Endothelial cell of umbilical vein (primary cell): ENCODE data around the gene IL34. TPM values are rescaled to one million over a fixed set of nuclear protein-coding genes. Genes with fewer than 3 reads are reported as not detected.

Experiments
- BruUV-seq: library from RNA; stranded (reverse); fragments of 400-500 nt; replicated peaks from 2 replicates; lab custom pipeline; 2021; lab: Mats Ljungman, UMichigan
- CTCF ChIA-PET: fragments of 300-600, 350-600 bp; sonication (Branson Sonifier 250); formaldehyde crosslinking; loops from one replicate; lab custom pipeline; 2021; ENCODE audit warnings: antibody characterized with exemption, inconsistent platforms; lab: Charles Lee
- POLR2A ChIA-PET: fragments of 300-600, 350-600 bp; sonication (Branson Sonifier 250); formaldehyde crosslinking; loops from one replicate; lab custom pipeline; 2021; ENCODE audit warnings: antibody characterized with exemption, inconsistent platforms; lab: Charles Lee
- DNase-seq: peaks from one replicate; pipeline ENCODE4 v3.0.0-alpha.2; 2011; ENCODE audit warnings: low read depth, low spot score
- FAIRE-seq: peaks from 2 replicates; lab custom pipeline; 2011; peaks lifted over from hg19 to GRCh38; lab: Jason Lieb, UNC
- H2AFZ ChIP-seq: 2 replicates; pipeline ENCODE4 v1.6.0; 2012; ENCODE audit warnings: low read depth, low read length, control low read depth, inconsistent platforms
- H3K27ac ChIP-seq: 2 replicates; pipeline ENCODE4 v1.5.1; 2011; ENCODE audit warnings: low read depth, mild to moderate bottlenecking, control low read depth, low read length, moderate library complexity; ENCODE audit not compliant: insufficient read depth
- H3K27me3 ChIP-seq, 2 experiments: 2 replicates each; pipeline versions ENCODE4 v1.6.0 to v1.6.1; 2011; ENCODE audit warnings: low read length in 2 of 2, mixed read lengths in 1 of 2; ENCODE audit not compliant: control insufficient read depth in 2 of 2, insufficient read depth in 2 of 2
- H3K36me3 ChIP-seq, 2 experiments: 2 replicates in 1 of 2; 3 replicates in 1 of 2; pipeline ENCODE4 v1.5.1; 2011; ENCODE audit warnings: low read length in 2 of 2, mild to moderate bottlenecking in 1 of 2, moderate library complexity in 1 of 2; ENCODE audit not compliant: control insufficient read depth in 2 of 2, insufficient read depth in 2 of 2; ENCODE audit errors: extremely low read depth in 1 of 2
- H3K4me1 ChIP-seq: 3 replicates; pipeline ENCODE4 v1.5.1; 2011; ENCODE audit warnings: mild to moderate bottlenecking, low read length; ENCODE audit not compliant: control insufficient read depth, insufficient read depth; ENCODE audit errors: extremely low read depth
- H3K4me2 ChIP-seq: 2 replicates; pipeline ENCODE4 v1.6.1; 2011; ENCODE audit warnings: low read length, control low read depth, mixed read lengths; ENCODE audit not compliant: insufficient read depth
- H3K4me3 ChIP-seq, 3 experiments: fragments of 200-600 bp in 1 of 3; sonication (generic), shearing (Covaris generic) in 1 of 3; replicated peaks in 1 of 3; 2 replicates each; pipeline ENCODE4 v1.5.1; 2011 to 2016; ENCODE audit warnings: control low read depth in 3 of 3, low read length in 3 of 3, mild to moderate bottlenecking in 2 of 3, inconsistent platforms in 1 of 3, low read depth in 1 of 3, moderate library complexity in 1 of 3; ENCODE audit not compliant: insufficient read depth in 1 of 3
- H3K79me2 ChIP-seq: 2 replicates; pipeline ENCODE4 v1.6.0; 2012; ENCODE audit warnings: low read length, inconsistent platforms; ENCODE audit not compliant: control insufficient read depth, insufficient read depth
- H3K9ac ChIP-seq: replicated peaks from 2 replicates; pipeline ENCODE3; 2011; ENCODE audit warnings: low read length, control low read depth; ENCODE audit not compliant: insufficient read depth; ENCODE audit errors: extremely low read depth
- H3K9me1 ChIP-seq: replicated peaks from 3 replicates; pipeline ENCODE4 v1.6.0; 2011; ENCODE audit warnings: mild to moderate bottlenecking, low read length; ENCODE audit not compliant: control insufficient read depth, insufficient read depth; ENCODE audit errors: extremely low read depth
- H3K9me3 ChIP-seq: replicated peaks from 2 replicates; pipeline ENCODE4 v1.5.1; 2012; ENCODE audit warnings: low read length, inconsistent platforms; ENCODE audit not compliant: control insufficient read depth, insufficient read depth
- H4K20me1 ChIP-seq: replicated peaks from 2 replicates; pipeline ENCODE3; 2011; ENCODE audit warnings: mild to moderate bottlenecking, low read length; ENCODE audit not compliant: control insufficient read depth, insufficient read depth; ENCODE audit errors: extremely low read depth
- CTCF ChIP-seq, 2 donors: IDR thresholded peaks; 1 replicate in 1 of 2; 2 replicates in 1 of 2; pipeline ENCODE4 v1.5.1; 2011; ENCODE audit warnings: low read length in 2 of 2, mild to moderate bottlenecking in 2 of 2, moderate library complexity in 2 of 2, control low read depth in 1 of 2, inconsistent platforms in 1 of 2, low read depth in 1 of 2; ENCODE audit not compliant: insufficient read depth in 1 of 2; ENCODE audit errors: extremely low read depth in 1 of 2
- EZH2 ChIP-seq: IDR thresholded peaks from 2 replicates; pipeline ENCODE4 v1.6.1; 2012; ENCODE audit warnings: borderline replicate concordance, low read depth, mild to moderate bottlenecking, moderate library complexity, low read length, inconsistent platforms; ENCODE audit not compliant: severe bottlenecking
- FOS ChIP-seq: IDR thresholded peaks from 2 replicates; pipeline ENCODE4 v1.6.1; 2011; ENCODE audit warnings: mild to moderate bottlenecking, low read length, moderate library complexity, borderline replicate concordance; ENCODE audit not compliant: insufficient read depth
- GATA2 ChIP-seq: IDR thresholded peaks from 2 replicates; pipeline ENCODE4 v1.7.0; 2011; ENCODE audit warnings: low read depth, mild to moderate bottlenecking, moderate library complexity, mixed read lengths, low read length; ENCODE audit not compliant: insufficient read length, insufficient read depth
- JUN ChIP-seq: IDR thresholded peaks from 2 replicates; pipeline ENCODE4 v1.6.1; 2011; ENCODE audit warnings: borderline replicate concordance, low read depth; ENCODE audit not compliant: insufficient read length, insufficient read depth
- MAX ChIP-seq: IDR thresholded peaks from 2 replicates; pipeline ENCODE4 v1.6.1; 2011; ENCODE audit not compliant: insufficient read depth, insufficient read length
- MYC ChIP-seq: IDR thresholded peaks from one replicate; pipeline ENCODE4 v1.6.1; 2011; ENCODE audit warnings: mild to moderate bottlenecking, low read depth, low read length
- POLR2A ChIP-seq: IDR thresholded peaks from 2 replicates; pipeline ENCODE4 v1.6.1; 2012; ENCODE audit warnings: low read depth, mild to moderate bottlenecking, control low read depth, low read length
- POLR2AphosphoS5 ChIP-seq: IDR thresholded peaks from 2 replicates; pipeline ENCODE4 v1.6.1; 2012; ENCODE audit warnings: low read depth, mild to moderate bottlenecking, control low read depth, low read length, moderate library complexity; ENCODE audit not compliant: insufficient read depth
- dilution Hi-C: fragments of 300-500 bp; cut with MboI; formaldehyde crosslinking; loops from one replicate; pipeline ENCODE4 v1.15.0; 2019; ENCODE audit warnings: low sequenced_read_pairs; ENCODE audit not compliant: extremely low pct_ligation_motif_present
- intact Hi-C: fragments of 100-400 bp; cut with micrococcal nuclease; formaldehyde crosslinking; loops from one replicate; pipeline ENCODE4 v1.10.0; 2022
- polyA plus RNA-seq, 4 experiments: library from polyadenylated mRNA; depleted of rRNA in 3 of 4; stranded (reverse) in 3 of 4; unstranded in 1 of 4; fragments of >200 nt; gene quantifications; 2 replicates each; pipeline versions ENCODE4 v1.2.1 to v1.2.3, GENCODE V29; 2011 to 2012; ENCODE audit warnings: missing spikeins in 1 of 4
- total RNA-seq: library from RNA; stranded (reverse); gene quantifications from 2 replicates; pipeline ENCODE4 v1.2.3, GENCODE V29; 2021

Gene IL34
- total and polyA plus RNA-seq, 2 donors (not counting 3 experiments of a cell fraction or from before 2014, with no cell fraction given), result 0.88 to 0.97 TPM

GRCh38 chr16:70681382-70682238 lies 35.3 kb downstream of the IL34 start:
- Histone ChIP-seq H3K27me3 (no peaks in the 10 kb centered on the region), H3K9ac (no peak overlapping the region), H2AFZ (no peak overlapping the region), H3K79me2 (peaks cover 33% of the 10 kb centered on the region), H4K20me1 (no peaks in the 10 kb centered on the region), H3K36me3 (peaks cover 7 to 27% of the 10 kb centered on the region in 2 experiments), H3K4me2 (no peak overlapping the region), H3K27ac (no peak overlapping the region), H3K4me1 (peaks cover 9% of the 10 kb centered on the region), H3K9me3 (no peaks in the 10 kb centered on the region), H3K4me3 (no peak overlapping the region), H3K9me1 (no peaks in the 10 kb centered on the region)
- BruUV-seq, result no TSS peak
- dilution Hi-C loops (no loop called here), intact Hi-C loops (loop anchor here (2.0 to 5.0 kb wide), 2 partner anchors 631 to 677 kb away; partner anchors contain the start of gene CALB2)
- no peak for DNase-seq
- POLR2A ChIA-PET, result no interaction called here
- FAIRE-seq, result no peak
- CTCF ChIA-PET, result interaction anchor here (1.1 to 7.8 kb wide), 6 partner anchors 9 to 89 kb away, joined by 3 to 144 read pairs (median 10); no protein-coding TSS in a partner anchor
- no peak for TF ChIP-seq CTCF (IDR thresholded peaks at IDR 0.05; ENCODE audit: extremely low read depth in 1 of 2, insufficient read depth in 1 of 2, low read depth in 1 of 2, low read length in 2 of 2)
- TF ChIP-seq POLR2A, result no peak
- no peak for TF ChIP-seq GATA2
- TF ChIP-seq POLR2AphosphoS5, result no peak
- no peak for TF ChIP-seq MYC
- no peak for TF ChIP-seq FOS
- no peak for TF ChIP-seq MAX
- TF ChIP-seq JUN, result no peak
- TF ChIP-seq EZH2, result no peak
